Activated CD8-positive, alpha-beta memory T cell treated with anti-CD3 and anti-CD28 coated beads for 24 hours (primary cell): Measurements from ENCODE around the gene ENTPD8.

Experiments
- DNase-seq: peaks from one replicate; pipeline ENCODE4 v3.0.0-alpha.2; 2020

Gene ENTPD8

GRCh38 chr9:137445930-137446431, 4.8 kb upstream of the ENTPD8 start:
- DNase-seq, result no peak

- peak; percentile 93 for DNase-seq
These were observed 4.2 kb upstream of the ENTPD8 start for GRCh38 chr9:137445275-137445807.

- no peak for DNase-seq
These were observed 3.1 kb upstream of the ENTPD8 start for GRCh38 chr9:137444106-137444790.

- DNase-seq, result no peak
These were observed 771 bp upstream of the ENTPD8 start for GRCh38 chr9:137441935-137442321.

- no peak for DNase-seq
These were observed 1.9 kb downstream of the ENTPD8 start for GRCh38 chr9:137439158-137439714.

GRCh38 chr9:137438591-137439157, 2.5 kb downstream of the ENTPD8 start:
- no peak for DNase-seq

- DNase-seq, result no peak
These were observed 3.2 kb downstream of the ENTPD8 start for GRCh38 chr9:137437691-137438590.

- DNase-seq, result no peak
These were observed 4.2 kb downstream of the ENTPD8 start for GRCh38 chr9:137436761-137437600.

- no peak for DNase-seq
These were observed 5.0 kb downstream of the ENTPD8 start for GRCh38 chr9:137435980-137436760.

GRCh38 chr9:137435381-137435891, 5.7 kb downstream of the ENTPD8 start:
- DNase-seq, result no peak

GRCh38 chr9:137434498-137435380, 6.4 kb downstream of the ENTPD8 start:
- no peak for DNase-seq

GRCh38 chr9:137433916-137434431, 7.2 kb downstream of the ENTPD8 start:
- DNase-seq, result no peak

GRCh38 chr9:137433349-137433915, 7.7 kb downstream of the ENTPD8 start:
- no peak for DNase-seq

GRCh38 chr9:137432687-137433348, 8.3 kb downstream of the ENTPD8 start:
- no peak for DNase-seq

GRCh38 chr9:137431416-137431931, 9.7 kb downstream of the ENTPD8 start:
- no peak for DNase-seq

- no peak for DNase-seq
These were observed 10.3 kb downstream of the ENTPD8 start for GRCh38 chr9:137430723-137431415.

- no peak for DNase-seq
These were observed 11.0 kb downstream of the ENTPD8 start for GRCh38 chr9:137429974-137430722.
